Cardiac septum (tissue), 1 donor: Measurements from ENCODE around the gene S100A3. TPM values are rescaled to one million over a fixed set of nuclear protein-coding genes. Genes with fewer than 3 reads are reported as not detected.

Source experiments
- total RNA-seq: library from RNA; stranded (reverse); fragmentation: NEBNext Ultra II Directional; extraction: Animal tissue kit (Norgen Biotek cat#: 25700); gene quantifications from one replicate; pipeline ENCODE4 v1.2.1, GENCODE V29; 2021
- donor health status: DM: no; HTN: no; CAD: no.

S100A3 gene
- total RNA-seq, 1 donor from 2014 or later: 1.3 TPM

Other genes with a start within 250 kb of the S100A3 start
- not detected for gene PGLYRP3, start 236.3 kb downstream of the S100A3 start, total RNA-seq
- gene PGLYRP4, start 200.4 kb downstream of the S100A3 start, total RNA-seq: not detected
- 91.9 TPM for gene S100A9, start 191.4 kb downstream of the S100A3 start, total RNA-seq
- 4.1 TPM for gene S100A12, start 173.6 kb downstream of the S100A3 start, total RNA-seq
- gene S100A8, start 158.2 kb downstream of the S100A3 start, total RNA-seq: 71.3 TPM
- gene S100A7A, start 132.7 kb downstream of the S100A3 start, total RNA-seq: not detected
- not detected for gene S100A7, start 88.6 kb downstream of the S100A3 start, total RNA-seq
- gene S100A6, start 13.3 kb downstream of the S100A3 start, total RNA-seq: 418 TPM
- not detected for gene S100A5, start 8.3 kb downstream of the S100A3 start, total RNA-seq
- 107 TPM for gene S100A4, start 3.5 kb downstream of the S100A3 start, total RNA-seq
- 5.0 TPM for gene S100A2, start 16.6 kb upstream of the S100A3 start, total RNA-seq
- 39.8 TPM for gene S100A16, start 63.9 kb upstream of the S100A3 start, total RNA-seq
- gene S100A14, start 67.1 kb upstream of the S100A3 start, total RNA-seq: 3.4 TPM
- 200 TPM for gene S100A13, start 78.2 kb upstream of the S100A3 start, total RNA-seq
- 1,915 TPM for gene S100A1, start 79.2 kb upstream of the S100A3 start, total RNA-seq
- 90.4 TPM for gene CHTOP, start 84.8 kb upstream of the S100A3 start, total RNA-seq
- gene SNAPIN, start 109.4 kb upstream of the S100A3 start, total RNA-seq: 62.1 TPM
- gene ILF2, start 121.7 kb upstream of the S100A3 start, total RNA-seq: 76.5 TPM
- 14.9 TPM for gene NPR1, start 129.4 kb upstream of the S100A3 start, total RNA-seq
- 35.2 TPM for gene INTS3, start 178.8 kb upstream of the S100A3 start, total RNA-seq
- gene SLC27A3, start 226.1 kb upstream of the S100A3 start, total RNA-seq: 9.8 TPM